Breast epithelium (tissue), 3 donors: ENCODE measurements around the gene PLA2G4C.

Experiments
- CTCF ChIP-seq, 3 donors: fragments of 450-650 bp; IDR thresholded peaks; one replicate each; pipeline ENCODE4 v1.5.1; 2016 to 2017; ENCODE audit warnings: antibody characterized with exemption in 3 of 3, mild to moderate bottlenecking in 3 of 3, moderate library complexity in 3 of 3
- POLR2AphosphoS5 ChIP-seq, 3 donors: sonication (generic); formaldehyde crosslinking; IDR thresholded peaks; one replicate each; pipeline ENCODE4 v1.6.1; 2017; ENCODE audit warnings: antibody characterized with exemption in 3 of 3

GRCh38 chr19:48137411-48137810 is 26.8 kb upstream of the PLA2G4C start:
- TF ChIP-seq POLR2AphosphoS5 (IDR thresholded peaks at IDR 0.05), result no peak
- no peak for TF ChIP-seq CTCF (IDR thresholded peaks at IDR 0.05)
